Measurements from ENCODE around the gene CACNA1G. TPM values are rescaled to one million over a fixed set of nuclear protein-coding genes. Genes with fewer than 3 reads are reported as not detected.

Gene CACNA1G
- total RNA-seq, 2 experiments from 2014 or later = not detected

GRCh38 chr17:50599606-50600005, 39.1 kb downstream of the CACNA1G start:
- intact Hi-C loops (cut with micrococcal nuclease; ENCODE audit: unreplicated experiment) = no loop called here
- no peaks in the 10 kb centered on the region for H3K79me2 ChIP-seq (ENCODE audit: insufficient read depth, low read depth, low read length)
- POLR2A ChIA-PET = interaction anchor here (0.7 kb wide), 1 partner anchor 703 kb away, joined by 3 read pairs; no protein-coding TSS in a partner anchor
- DNase-seq (ENCODE audit: low spot score) = no peak
- H3K27ac ChIP-seq (ENCODE audit: low read depth, low read length, poor library complexity, severe bottlenecking) = no peak overlapping the region
- no peaks in the 10 kb centered on the region for H4K20me1 ChIP-seq (ENCODE audit: insufficient read depth, low read length)
- H3K4me3 ChIP-seq (ENCODE audit: low read depth, low read length, poor library complexity, severe bottlenecking) = no peak overlapping the region
- peaks cover 8% of the 10 kb centered on the region for H3K4me1 ChIP-seq (ENCODE audit: insufficient read depth, low read length, poor library complexity, severe bottlenecking)
- no peaks in the 10 kb centered on the region for H3K9me2 ChIP-seq (ENCODE audit: insufficient read depth, low read length)
- H3K36me3 ChIP-seq (ENCODE audit: insufficient read depth, low read length) = no peaks in the 10 kb centered on the region
- CTCF ChIA-PET (ENCODE audit: unreplicated experiment) = no interaction called here
- H3K4me2 ChIP-seq (ENCODE audit: low read length) = no peak overlapping the region
- no peaks in the 10 kb centered on the region for H3K9me3 ChIP-seq (ENCODE audit: low read length)
- no peak overlapping the region for H2AFZ ChIP-seq (ENCODE audit: low read length)
- TF ChIP-seq EZH2phosphoT487 (IDR thresholded peaks at IDR 0.05; ENCODE audit: borderline replicate concordance, low read depth, low read length) = no peak
- TF ChIP-seq CTCF (conservative IDR thresholded peaks at IDR 0.05; ENCODE audit: low read length) = no peak
- BruUV-seq (replicated peaks) = no TSS peak

- TF ChIP-seq CTCF (conservative IDR thresholded peaks at IDR 0.05; ENCODE audit: low read length) (no peak), EZH2phosphoT487 (IDR thresholded peaks at IDR 0.05; ENCODE audit: borderline replicate concordance, low read depth, low read length) (no peak)
- Histone ChIP-seq H3K36me3 (ENCODE audit: insufficient read depth, low read length) (no peaks in the 10 kb centered on the region), H4K20me1 (ENCODE audit: insufficient read depth, low read length) (no peaks in the 10 kb centered on the region), H3K9me3 (ENCODE audit: low read length) (no peaks in the 10 kb centered on the region), H3K79me2 (ENCODE audit: insufficient read depth, low read depth, low read length) (no peaks in the 10 kb centered on the region), H3K4me2 (ENCODE audit: low read length) (no peak overlapping the region), H3K4me1 (ENCODE audit: insufficient read depth, low read length, poor library complexity, severe bottlenecking) (peaks cover 8% of the 10 kb centered on the region), H3K27ac (ENCODE audit: low read depth, low read length, poor library complexity, severe bottlenecking) (no peak overlapping the region), H2AFZ (ENCODE audit: low read length) (no peak overlapping the region), H3K9me2 (ENCODE audit: insufficient read depth, low read length) (no peaks in the 10 kb centered on the region), H3K4me3 (ENCODE audit: low read depth, low read length, poor library complexity, severe bottlenecking) (no peak overlapping the region)
- BruUV-seq (replicated peaks) = no TSS peak
- POLR2A ChIA-PET = interaction anchor here (0.5 kb wide), 1 partner anchor 568 kb away, joined by 5 read pairs; no protein-coding TSS in a partner anchor
- DNase-seq (ENCODE audit: low spot score) = no peak
- CTCF ChIA-PET (ENCODE audit: unreplicated experiment) = no interaction called here
- intact Hi-C loops (cut with micrococcal nuclease; ENCODE audit: unreplicated experiment) = no loop called here
Observed at GRCh38 chr17:50601823-50602375, 41.4 kb downstream of the CACNA1G start.

- TF ChIP-seq EZH2phosphoT487 (IDR thresholded peaks at IDR 0.05; ENCODE audit: borderline replicate concordance, low read depth, low read length) (no peak), CTCF (conservative IDR thresholded peaks at IDR 0.05; ENCODE audit: low read length) (no peak)
- Histone ChIP-seq H3K9me3 (ENCODE audit: low read length) (no peaks in the 10 kb centered on the region), H4K20me1 (ENCODE audit: insufficient read depth, low read length) (no peaks in the 10 kb centered on the region), H3K79me2 (ENCODE audit: insufficient read depth, low read depth, low read length) (no peaks in the 10 kb centered on the region), H3K36me3 (ENCODE audit: insufficient read depth, low read length) (no peaks in the 10 kb centered on the region), H3K4me2 (ENCODE audit: low read length) (no peak overlapping the region), H3K4me3 (ENCODE audit: low read depth, low read length, poor library complexity, severe bottlenecking) (no peak overlapping the region), H3K4me1 (ENCODE audit: insufficient read depth, low read length, poor library complexity, severe bottlenecking) (peaks cover 8% of the 10 kb centered on the region), H3K9me2 (ENCODE audit: insufficient read depth, low read length) (no peaks in the 10 kb centered on the region), H3K27ac (ENCODE audit: low read depth, low read length, poor library complexity, severe bottlenecking) (no peak overlapping the region), H2AFZ (ENCODE audit: low read length) (no peak overlapping the region)
- no peak for DNase-seq (ENCODE audit: low spot score)
- ChIA-PET CTCF (ENCODE audit: unreplicated experiment) (no interaction called here), POLR2A (no interaction called here)
- no TSS peak for BruUV-seq (replicated peaks)
- intact Hi-C loops (cut with micrococcal nuclease; ENCODE audit: unreplicated experiment) = no loop called here
Observed at GRCh38 chr17:50602836-50603235, 42.3 kb downstream of the CACNA1G start.
